WTC11 (cell line): Measurements from ENCODE around the gene HKDC1.

ENCODE experiments used
- CBFB ChIP-seq: sonication (generic); formaldehyde crosslinking; IDR thresholded peaks from 2 replicates; pipeline ENCODE4 v1.8.1; 2022; ENCODE audit warnings: mild to moderate bottlenecking, low read depth, missing genetic modification reagents
- TF ChIP-seq, protein P1 (sequence below): sonication (generic); formaldehyde crosslinking; IDR thresholded peaks from 2 replicates; pipeline ENCODE4 v1.8.0; 2022; ENCODE audit warnings: mild to moderate bottlenecking, missing genetic modification reagents
- TF ChIP-seq, protein P2 (sequence below): sonication (generic); formaldehyde crosslinking; IDR thresholded peaks from 2 replicates; pipeline ENCODE4 v1.8.0; 2022; ENCODE audit warnings: mild to moderate bottlenecking, missing genetic modification reagents
- TF ChIP-seq, protein P3 (sequence below): fragments of 200-600 bp; IDR thresholded peaks from 2 replicates; pipeline ENCODE4 v1.8.0; 2022; ENCODE audit warnings: antibody characterized with exemption
- TF ChIP-seq, protein P4 (sequence below): sonication (generic); formaldehyde crosslinking; IDR thresholded peaks from 2 replicates; pipeline ENCODE4 v1.8.1; 2022; ENCODE audit warnings: missing genetic modification reagents, borderline replicate concordance

DNA sequence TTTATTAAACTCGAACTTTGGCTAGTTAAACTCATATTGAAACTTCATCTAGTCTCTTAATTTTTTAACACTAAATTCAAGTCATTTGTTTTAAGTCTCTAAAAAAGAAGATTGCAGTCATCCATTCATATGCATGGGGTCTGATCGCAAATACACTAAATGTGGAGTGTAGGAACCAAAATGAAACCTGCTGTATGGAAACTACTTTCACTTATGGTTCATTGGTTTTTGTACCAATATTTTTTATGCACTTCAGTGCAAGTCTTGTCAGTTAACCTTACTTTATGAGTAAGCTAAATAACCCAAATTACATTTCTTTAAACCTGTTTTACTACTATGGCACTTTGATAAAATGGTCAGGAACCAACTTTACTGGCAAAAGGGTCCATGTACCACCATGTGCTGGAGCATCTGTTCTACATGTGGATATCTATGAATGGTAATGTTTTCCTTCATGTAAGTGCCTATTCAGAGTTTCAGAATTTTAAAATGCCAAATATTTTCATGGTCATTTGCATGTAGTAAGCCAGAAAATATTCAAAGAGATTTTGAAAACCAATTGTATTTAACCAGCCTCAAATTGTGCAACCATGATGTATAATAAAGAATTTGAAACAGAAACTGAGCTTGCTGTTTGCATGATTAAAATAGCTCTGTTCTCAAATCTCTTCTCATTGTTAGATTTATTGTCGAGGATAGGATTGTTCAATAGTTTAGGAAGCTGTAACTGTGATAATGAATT lies 47.7 kb upstream of the HKDC1 start:
- TF ChIP-seq, protein P1, sequence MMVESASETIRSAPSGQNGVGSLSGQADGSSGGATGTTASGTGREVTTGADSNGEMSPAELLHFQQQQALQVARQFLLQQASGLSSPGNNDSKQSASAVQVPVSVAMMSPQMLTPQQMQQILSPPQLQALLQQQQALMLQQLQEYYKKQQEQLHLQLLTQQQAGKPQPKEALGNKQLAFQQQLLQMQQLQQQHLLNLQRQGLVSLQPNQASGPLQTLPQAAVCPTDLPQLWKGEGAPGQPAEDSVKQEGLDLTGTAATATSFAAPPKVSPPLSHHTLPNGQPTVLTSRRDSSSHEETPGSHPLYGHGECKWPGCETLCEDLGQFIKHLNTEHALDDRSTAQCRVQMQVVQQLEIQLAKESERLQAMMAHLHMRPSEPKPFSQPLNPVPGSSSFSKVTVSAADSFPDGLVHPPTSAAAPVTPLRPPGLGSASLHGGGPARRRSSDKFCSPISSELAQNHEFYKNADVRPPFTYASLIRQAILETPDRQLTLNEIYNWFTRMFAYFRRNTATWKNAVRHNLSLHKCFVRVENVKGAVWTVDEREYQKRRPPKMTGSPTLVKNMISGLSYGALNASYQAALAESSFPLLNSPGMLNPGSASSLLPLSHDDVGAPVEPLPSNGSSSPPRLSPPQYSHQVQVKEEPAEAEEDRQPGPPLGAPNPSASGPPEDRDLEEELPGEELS, result no peak
- TF ChIP-seq, protein P2, sequence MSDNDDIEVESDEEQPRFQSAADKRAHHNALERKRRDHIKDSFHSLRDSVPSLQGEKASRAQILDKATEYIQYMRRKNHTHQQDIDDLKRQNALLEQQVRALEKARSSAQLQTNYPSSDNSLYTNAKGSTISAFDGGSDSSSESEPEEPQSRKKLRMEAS, result no peak
- TF ChIP-seq, protein P3, sequence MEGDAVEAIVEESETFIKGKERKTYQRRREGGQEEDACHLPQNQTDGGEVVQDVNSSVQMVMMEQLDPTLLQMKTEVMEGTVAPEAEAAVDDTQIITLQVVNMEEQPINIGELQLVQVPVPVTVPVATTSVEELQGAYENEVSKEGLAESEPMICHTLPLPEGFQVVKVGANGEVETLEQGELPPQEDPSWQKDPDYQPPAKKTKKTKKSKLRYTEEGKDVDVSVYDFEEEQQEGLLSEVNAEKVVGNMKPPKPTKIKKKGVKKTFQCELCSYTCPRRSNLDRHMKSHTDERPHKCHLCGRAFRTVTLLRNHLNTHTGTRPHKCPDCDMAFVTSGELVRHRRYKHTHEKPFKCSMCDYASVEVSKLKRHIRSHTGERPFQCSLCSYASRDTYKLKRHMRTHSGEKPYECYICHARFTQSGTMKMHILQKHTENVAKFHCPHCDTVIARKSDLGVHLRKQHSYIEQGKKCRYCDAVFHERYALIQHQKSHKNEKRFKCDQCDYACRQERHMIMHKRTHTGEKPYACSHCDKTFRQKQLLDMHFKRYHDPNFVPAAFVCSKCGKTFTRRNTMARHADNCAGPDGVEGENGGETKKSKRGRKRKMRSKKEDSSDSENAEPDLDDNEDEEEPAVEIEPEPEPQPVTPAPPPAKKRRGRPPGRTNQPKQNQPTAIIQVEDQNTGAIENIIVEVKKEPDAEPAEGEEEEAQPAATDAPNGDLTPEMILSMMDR, result no peak
- no peak for TF ChIP-seq CBFB (CRISPR knock-in tag)
- TF ChIP-seq, protein P4, sequence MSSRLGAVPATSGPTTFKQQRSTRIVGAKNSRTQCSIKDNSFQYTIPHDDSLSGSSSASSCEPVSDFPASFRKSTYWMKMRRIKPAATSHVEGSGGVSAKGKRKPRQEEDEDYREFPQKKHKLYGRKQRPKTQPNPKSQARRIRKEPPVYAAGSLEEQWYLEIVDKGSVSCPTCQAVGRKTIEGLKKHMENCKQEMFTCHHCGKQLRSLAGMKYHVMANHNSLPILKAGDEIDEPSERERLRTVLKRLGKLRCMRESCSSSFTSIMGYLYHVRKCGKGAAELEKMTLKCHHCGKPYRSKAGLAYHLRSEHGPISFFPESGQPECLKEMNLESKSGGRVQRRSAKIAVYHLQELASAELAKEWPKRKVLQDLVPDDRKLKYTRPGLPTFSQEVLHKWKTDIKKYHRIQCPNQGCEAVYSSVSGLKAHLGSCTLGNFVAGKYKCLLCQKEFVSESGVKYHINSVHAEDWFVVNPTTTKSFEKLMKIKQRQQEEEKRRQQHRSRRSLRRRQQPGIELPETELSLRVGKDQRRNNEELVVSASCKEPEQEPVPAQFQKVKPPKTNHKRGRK (CRISPR knock-in tag), result no peak
